ENCODE results near the gene TMEM80. TPM values are rescaled to one million over a fixed set of nuclear protein-coding genes. Genes with fewer than 3 reads are reported as not detected.

TMEM80 gene
- total and polyA plus RNA-seq, 10 of the 15 experiments (the other 5 are each of a cell fraction or from before 2014, with no cell fraction given): 6.7 to 30.9 (median 20.7) TPM

- TF ChIP-seq CUX1 (IDR thresholded peaks at IDR 0.05; ENCODE audit: insufficient replicate concordance, low read depth, low read length) (no peak), NFXL1 (IDR thresholded peaks at IDR 0.05; ENCODE audit: borderline replicate concordance) (no peak), HDAC2 (IDR thresholded peaks at IDR 0.05) (no peak), CTCF (IDR thresholded peaks at IDR 0.05 in 2 of 3, conservative IDR thresholded peaks at IDR 0.05 in 1 of 3; ENCODE audit: control insufficient read depth in 2 of 3, extremely low read depth in 1 of 3, insufficient read depth in 1 of 3, low read depth in 3 of 3, low read length in 3 of 3) (peak in 2 of 3 experiments; percentile 21 to 35; a peak in 2 of 6 replicates), BHLHE40 (IDR thresholded peaks at IDR 0.05; ENCODE audit: borderline replicate concordance in 1 of 2, low read depth in 2 of 2, low read length in 1 of 2) (peak; percentile 9 to 65; a peak in 2 of 4 replicates), ZNF687 (IDR thresholded peaks at IDR 0.05) (peak; percentile 60; the same call in 1 of the 2 replicates), IRF3 (IDR thresholded peaks at IDR 0.05) (0 out of 2 replicates have a peak, but pooled peaks have one; percentile 12), RELA (IDR thresholded peaks at IDR 0.05; ENCODE audit: borderline replicate concordance, partially characterized antibody) (peak; percentile 11), NFYB (IDR thresholded peaks at IDR 0.05; ENCODE audit: insufficient read depth, low read depth, low read length) (peak; percentile 85; the same call in 1 of the 2 replicates), ZNF24 (IDR thresholded peaks at IDR 0.05) (0 out of 2 replicates have a peak, but pooled peaks have one; percentile 17), MTA3 (IDR thresholded peaks at IDR 0.05; ENCODE audit: borderline replicate concordance, low read length) (no peak), ZNF207 (IDR thresholded peaks at IDR 0.05; ENCODE audit: borderline replicate concordance) (no peak), SP1 (IDR thresholded peaks at IDR 0.05; ENCODE audit: low read depth, low read length) (no peak), EGR1 (IDR thresholded peaks at IDR 0.05; ENCODE audit: borderline replicate concordance in 1 of 2, low read depth in 2 of 2, low read length in 2 of 2) (peak in 1 of 2 experiments; percentile 16; a peak in 1 of 3 replicates), NFYA (IDR thresholded peaks at IDR 0.05; ENCODE audit: borderline replicate concordance, low read depth, low read length) (no peak)
Measured at GRCh38 chr11:747158-748006, 51.8 kb downstream of the TMEM80 start, which contains the start of gene TALDO1 (continued).

Data from GM12878 (cell line).